Caco-2 (cell line): ENCODE measurements around the gene KRT28. TPM values are rescaled to one million over a fixed set of nuclear protein-coding genes. Genes with fewer than 3 reads are reported as not detected.

Experiments
- BruUV-seq: library from RNA; stranded (reverse); fragments of 400-500 nt; replicated peaks from 2 replicates; lab custom pipeline; 2021; lab: Mats Ljungman, UMichigan
- CTCF ChIA-PET: fragments of 300-600 bp; sonication (Branson Sonifier 250); formaldehyde crosslinking; loops from one replicate; lab custom pipeline; 2022; ENCODE audit warnings: antibody characterized with exemption; lab: Charles Lee
- POLR2A ChIA-PET: fragments of 300-600 bp; sonication (Branson Sonifier 250); formaldehyde crosslinking; loops from one replicate; lab custom pipeline; 2022; ENCODE audit warnings: antibody characterized with exemption; lab: Charles Lee
- DNase-seq, 2 experiments: peaks; one replicate each; pipeline versions ENCODE4 v3.0.0 to v3.0.0-alpha.2; 2020 to 2022
- H3K27me3 ChIP-seq: replicated peaks from 2 replicates; pipeline ENCODE4 v1.6.0; 2011; ENCODE audit warnings: low read length; ENCODE audit not compliant: control insufficient read depth, insufficient read depth
- H3K36me3 ChIP-seq: 2 replicates; pipeline ENCODE4 v1.5.1; 2011; ENCODE audit warnings: low read length; ENCODE audit not compliant: control insufficient read depth, insufficient read depth
- H3K4me1 ChIP-seq: fragments of 250-450 bp; sonication (Bioruptor Pico); 2 replicates; pipeline ENCODE4 v1.5.1; 2020; ENCODE audit warnings: mild to moderate bottlenecking
- H3K4me3 ChIP-seq: 2 replicates; pipeline ENCODE4 v1.5.1; 2011; ENCODE audit warnings: low read depth, mild to moderate bottlenecking, control low read depth, low read length
- H3K9me3 ChIP-seq: fragments of 250-450 bp; sonication (Bioruptor Pico); 2 replicates; pipeline ENCODE4 v1.5.1; 2020; ENCODE audit warnings: mild to moderate bottlenecking, moderate library complexity
- H3K27ac Mint-ChIP-seq: one replicate; pipeline ENCODE4 v1.8.0; 2022; ENCODE audit warnings: mixed read lengths; ENCODE audit not compliant: unreplicated experiment
- H3K27me3 Mint-ChIP-seq: one replicate; pipeline ENCODE4 v1.8.0; 2022; ENCODE audit warnings: mixed read lengths; ENCODE audit not compliant: insufficient read depth, unreplicated experiment
- H3K36me3 Mint-ChIP-seq: one replicate; pipeline ENCODE4 v1.8.0; 2022; ENCODE audit warnings: mild to moderate bottlenecking, mixed read lengths; ENCODE audit not compliant: insufficient read depth, unreplicated experiment
- H3K4me1 Mint-ChIP-seq: one replicate; pipeline ENCODE4 v1.8.0; 2022; ENCODE audit warnings: low read depth, mixed read lengths; ENCODE audit not compliant: unreplicated experiment
- H3K4me3 Mint-ChIP-seq: one replicate; pipeline ENCODE4 v1.8.0; 2022; ENCODE audit warnings: mild to moderate bottlenecking, moderate library complexity, mixed read lengths; ENCODE audit not compliant: unreplicated experiment
- H3K9me3 Mint-ChIP-seq: one replicate; pipeline ENCODE4 v1.8.0; 2022; ENCODE audit warnings: mixed read lengths; ENCODE audit not compliant: unreplicated experiment
- intact Hi-C: fragments of 100-400 bp; cut with micrococcal nuclease; formaldehyde crosslinking; loops from one replicate; pipeline ENCODE4 v1.10.0; 2022; ENCODE audit not compliant: unreplicated experiment
- total RNA-seq: library from RNA; stranded (reverse); gene quantifications from 2 replicates; pipeline ENCODE4 v1.2.3, GENCODE V29; 2022
- TF ChIP-seq, protein P1 (sequence below), 2 experiments: fragments of 200-600 bp in 1 of 2; IDR thresholded peaks; 1 replicate in 1 of 2; 2 replicates in 1 of 2; pipeline versions ENCODE4 v1.5.1 to v1.8.0; 2011 to 2022; ENCODE audit warnings: antibody characterized with exemption in 1 of 2, control low read depth in 1 of 2, inconsistent platforms in 1 of 2, low read depth in 1 of 2, low read length in 1 of 2, mild to moderate bottlenecking in 1 of 2, moderate library complexity in 1 of 2; ENCODE audit not compliant: insufficient read depth in 1 of 2, severe bottlenecking in 1 of 2, unreplicated experiment in 1 of 2

The KRT28 gene
- total RNA-seq, 1 experiment from 2014 or later, result not detected

DNA sequence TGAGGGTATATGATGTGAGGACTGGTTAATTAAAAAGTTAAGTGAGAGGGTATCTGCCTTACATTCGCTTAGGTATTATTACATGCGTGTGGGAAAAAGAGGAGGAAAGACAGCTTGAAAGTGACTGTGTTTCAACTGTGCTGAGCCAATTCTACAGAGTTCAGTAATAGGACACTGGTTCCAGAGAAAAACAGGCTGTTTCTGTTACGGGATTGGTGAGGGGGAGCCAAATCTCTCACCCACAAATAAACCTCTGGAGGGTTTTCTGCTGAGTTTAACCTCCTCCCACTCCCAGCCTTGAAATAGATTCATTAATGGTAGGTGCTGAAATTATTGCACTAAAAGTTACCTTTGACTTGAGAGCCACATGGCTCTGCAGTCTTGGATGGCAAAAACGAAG is 23.8 kb downstream of the KRT28 start:
- DNase-seq, result no peak
- no peaks in the 10 kb centered on the region for H3K9me3 ChIP-seq
- Mint-ChIP-seq H3K27me3 (peaks cover 38% of the 10 kb centered on the region), H3K4me1 (no peaks in the 10 kb centered on the region), H3K27ac (no peak overlapping the region), H3K4me3 (no peak overlapping the region), H3K36me3 (no peaks in the 10 kb centered on the region), H3K9me3 (no peaks in the 10 kb centered on the region)
- H3K4me3 ChIP-seq, result no peak overlapping the region
- TF ChIP-seq, protein P1, sequence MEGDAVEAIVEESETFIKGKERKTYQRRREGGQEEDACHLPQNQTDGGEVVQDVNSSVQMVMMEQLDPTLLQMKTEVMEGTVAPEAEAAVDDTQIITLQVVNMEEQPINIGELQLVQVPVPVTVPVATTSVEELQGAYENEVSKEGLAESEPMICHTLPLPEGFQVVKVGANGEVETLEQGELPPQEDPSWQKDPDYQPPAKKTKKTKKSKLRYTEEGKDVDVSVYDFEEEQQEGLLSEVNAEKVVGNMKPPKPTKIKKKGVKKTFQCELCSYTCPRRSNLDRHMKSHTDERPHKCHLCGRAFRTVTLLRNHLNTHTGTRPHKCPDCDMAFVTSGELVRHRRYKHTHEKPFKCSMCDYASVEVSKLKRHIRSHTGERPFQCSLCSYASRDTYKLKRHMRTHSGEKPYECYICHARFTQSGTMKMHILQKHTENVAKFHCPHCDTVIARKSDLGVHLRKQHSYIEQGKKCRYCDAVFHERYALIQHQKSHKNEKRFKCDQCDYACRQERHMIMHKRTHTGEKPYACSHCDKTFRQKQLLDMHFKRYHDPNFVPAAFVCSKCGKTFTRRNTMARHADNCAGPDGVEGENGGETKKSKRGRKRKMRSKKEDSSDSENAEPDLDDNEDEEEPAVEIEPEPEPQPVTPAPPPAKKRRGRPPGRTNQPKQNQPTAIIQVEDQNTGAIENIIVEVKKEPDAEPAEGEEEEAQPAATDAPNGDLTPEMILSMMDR (IDR thresholded peaks at IDR 0.05; ENCODE audit: insufficient read depth in 1 of 2, low read depth in 1 of 2, low read length in 1 of 2, severe bottlenecking in 1 of 2, unreplicated experiment in 1 of 2), result no peak
- POLR2A ChIA-PET, result no interaction called here
- CTCF ChIA-PET, result no interaction called here
- no peaks in the 10 kb centered on the region for H3K4me1 ChIP-seq
- BruUV-seq, result no TSS peak
- intact Hi-C loops, result no loop called here
- H3K27me3 ChIP-seq, result no peaks in the 10 kb centered on the region
- no peaks in the 10 kb centered on the region for H3K36me3 ChIP-seq

DNA sequence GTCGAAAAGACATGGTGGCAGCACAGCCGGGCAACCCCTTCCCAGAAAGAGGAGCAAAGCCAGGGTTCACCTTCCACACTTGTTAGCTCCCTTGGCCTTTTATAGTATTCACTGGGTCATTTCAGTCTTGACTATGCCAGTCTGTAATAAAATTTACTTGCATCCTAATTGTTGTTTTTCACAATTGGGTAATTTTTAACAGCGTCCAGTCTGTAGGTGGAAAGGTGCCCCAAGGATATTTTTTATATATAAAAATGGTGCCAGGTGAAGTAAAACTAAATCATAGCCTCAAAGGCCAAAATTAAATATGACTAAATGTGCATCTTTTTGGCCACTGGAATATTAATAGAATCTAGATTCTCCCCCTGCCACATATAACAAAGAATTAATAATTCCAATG is 27.7 kb downstream of the KRT28 start, which contains the start of gene KRT26:
KRT26 (minus strand) TSS at position 101 of the 400 bp plus-strand sequence; CDS start at position 13, 88 bp downstream.
- ChIA-PET POLR2A (no interaction called here), CTCF (no interaction called here)
- Mint-ChIP-seq H3K4me1 (no peaks in the 10 kb centered on the region), H3K4me3 (no peak within 1 kb of the TSS), H3K36me3 (no peaks in the 10 kb centered on the region), H3K27ac (no peak within 1 kb of the TSS), H3K27me3 (peaks cover 30% of the 10 kb centered on the region), H3K9me3 (no peaks in the 10 kb centered on the region)
- intact Hi-C loops, result no loop called here
- H3K27me3 ChIP-seq, result peaks cover 1% of the 10 kb centered on the region; the same call in 1 of the 2 replicates
- DNase-seq, result no peak
- TF ChIP-seq, protein P1 (IDR thresholded peaks at IDR 0.05; ENCODE audit: insufficient read depth in 1 of 2, low read depth in 1 of 2, low read length in 1 of 2, severe bottlenecking in 1 of 2, unreplicated experiment in 1 of 2), result no peak
- no peaks in the 10 kb centered on the region for H3K4me1 ChIP-seq
- H3K9me3 ChIP-seq, result no peaks in the 10 kb centered on the region
- no TSS peak for BruUV-seq
- no peaks in the 10 kb centered on the region for H3K36me3 ChIP-seq
- H3K4me3 ChIP-seq, result no peak within 1 kb of the TSS

DNA sequence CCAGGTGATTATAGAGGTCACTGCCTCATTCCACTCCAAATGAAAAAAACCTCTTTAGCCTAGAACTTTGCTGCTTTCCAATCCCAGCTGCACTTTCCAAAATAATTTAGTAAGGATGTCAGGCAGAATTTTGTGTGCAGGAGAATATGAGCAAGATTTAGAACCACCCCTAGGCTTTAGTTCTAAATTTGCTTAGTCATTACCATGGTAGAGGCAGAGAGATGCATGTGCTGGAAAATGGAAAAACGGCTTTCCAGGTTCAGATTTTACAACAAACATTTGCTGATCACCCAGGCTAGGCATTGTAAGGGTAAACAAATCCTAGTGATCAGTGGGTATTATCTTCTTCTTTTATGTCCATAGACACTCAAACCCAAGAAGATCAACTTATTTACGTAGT is 34.1 kb downstream of the KRT28 start:
- intact Hi-C loops, result no loop called here
- Mint-ChIP-seq H3K4me3 (no peak overlapping the region), H3K27me3 (peaks cover 4% of the 10 kb centered on the region), H3K36me3 (no peaks in the 10 kb centered on the region), H3K4me1 (no peaks in the 10 kb centered on the region), H3K27ac (no peak overlapping the region), H3K9me3 (peaks cover 25% of the 10 kb centered on the region)
- H3K4me1 ChIP-seq, result no peaks in the 10 kb centered on the region
- no peaks in the 10 kb centered on the region for H3K36me3 ChIP-seq
- peaks cover 17% of the 10 kb centered on the region for H3K9me3 ChIP-seq
- H3K27me3 ChIP-seq, result peaks cover 1% of the 10 kb centered on the region; the same call in 1 of the 2 replicates
- CTCF ChIA-PET, result no interaction called here
- DNase-seq, result no peak
- no peak overlapping the region for H3K4me3 ChIP-seq
- POLR2A ChIA-PET, result no interaction called here
- TF ChIP-seq, protein P1 (IDR thresholded peaks at IDR 0.05; ENCODE audit: insufficient read depth in 1 of 2, low read depth in 1 of 2, low read length in 1 of 2, severe bottlenecking in 1 of 2, unreplicated experiment in 1 of 2), result no peak
- BruUV-seq, result no TSS peak
